ENCODE measurements around the gene NSF. TPM values are rescaled to one million over a fixed set of nuclear protein-coding genes. Genes with fewer than 3 reads are reported as not detected.

The NSF gene
- total RNA-seq, 1 experiment from 2014 or later: 24.2 TPM

DNA sequence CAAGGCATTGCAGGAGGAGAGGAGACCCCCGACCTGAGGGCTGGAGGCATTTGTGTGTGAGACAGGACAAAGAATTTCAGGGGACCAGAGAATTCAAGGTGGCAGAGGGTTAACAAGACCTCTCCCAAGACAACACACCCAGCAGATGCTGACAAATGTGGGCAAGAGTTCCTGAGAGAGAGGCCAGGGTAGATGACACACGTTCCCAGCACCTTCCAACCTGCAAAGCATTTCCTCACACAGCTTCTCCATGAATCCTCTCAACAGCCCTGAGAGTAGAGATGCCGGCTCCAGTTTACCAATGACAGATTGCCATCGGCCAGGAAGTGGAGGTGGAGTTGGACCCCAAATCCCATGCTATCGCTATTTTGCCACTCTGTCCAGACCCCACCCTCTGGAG, 203.1 kb downstream of the NSF start:
- DNase-seq (ENCODE audit: extremely low read depth, low read depth): no peak

DNA sequence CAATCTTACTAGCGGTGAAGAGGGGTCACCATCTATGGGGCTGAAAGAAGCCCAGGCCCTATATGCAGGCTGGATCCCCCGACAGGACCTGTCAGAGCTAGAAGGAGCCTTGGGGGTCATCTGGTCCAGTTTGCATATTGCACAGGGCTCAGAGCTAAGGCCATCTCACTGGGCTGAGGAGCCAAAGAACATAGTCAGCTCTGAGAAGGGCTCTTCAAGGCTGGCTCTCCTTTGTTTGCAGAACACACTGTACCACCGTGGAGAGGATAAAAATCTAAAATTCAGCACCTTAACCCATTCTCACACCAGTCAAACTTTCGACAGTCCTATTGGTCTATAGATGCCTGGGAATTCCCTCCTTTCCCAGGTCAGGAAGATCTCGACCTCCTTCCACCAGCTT, 203.8 kb downstream of the NSF start:
- DNase-seq (ENCODE audit: extremely low read depth, low read depth): no peak

DNA sequence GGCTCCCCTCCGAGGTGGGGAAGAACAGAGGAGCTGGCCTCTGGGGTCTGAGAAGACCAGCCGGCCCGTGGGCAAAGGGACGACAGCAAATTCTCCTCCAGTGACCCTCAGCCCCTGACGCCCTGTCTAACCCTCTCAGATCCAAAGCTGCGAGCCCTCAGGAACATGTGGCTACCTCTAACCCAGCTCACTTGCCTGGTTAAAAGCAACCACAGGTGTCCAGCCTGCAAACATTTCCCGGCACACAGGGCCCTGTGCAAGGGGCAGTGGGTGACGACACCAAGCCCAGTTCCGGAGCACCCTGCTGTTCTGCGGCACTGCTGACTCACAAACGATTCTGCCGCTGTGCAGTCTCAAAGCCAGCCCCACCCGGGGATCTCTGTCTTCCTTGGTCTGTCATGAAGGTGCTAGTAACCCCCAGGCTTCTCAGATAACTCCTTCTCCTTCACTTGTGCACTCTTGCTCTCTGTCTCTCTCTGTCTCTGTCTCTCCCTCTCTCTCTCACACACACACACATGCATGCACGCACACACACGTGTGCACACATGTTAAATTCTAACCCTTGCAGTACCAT, 205.0 kb downstream of the NSF start:
- peak; percentile 76 for DNase-seq (ENCODE audit: extremely low read depth, low read depth)

DNA sequence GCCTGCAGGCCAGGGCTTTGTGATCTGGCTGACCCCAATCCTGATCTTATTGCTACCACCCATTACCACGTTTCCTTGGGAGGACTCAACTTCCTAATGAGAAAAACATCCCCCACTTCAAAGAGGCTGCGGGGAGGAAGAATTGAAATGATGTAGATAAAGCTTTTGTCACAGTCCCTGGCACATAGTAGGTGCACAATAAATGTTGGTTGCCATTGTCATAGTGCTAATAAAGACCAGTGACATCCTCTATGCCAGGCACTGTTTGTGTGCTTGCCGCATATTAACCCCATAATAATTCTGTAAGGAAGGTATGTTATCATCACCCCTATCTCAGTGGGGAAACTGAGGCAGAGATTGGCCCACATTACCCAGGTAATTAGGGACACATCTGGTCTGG, 205.6 kb downstream of the NSF start:
- no peak for DNase-seq (ENCODE audit: extremely low read depth, low read depth)

DNA sequence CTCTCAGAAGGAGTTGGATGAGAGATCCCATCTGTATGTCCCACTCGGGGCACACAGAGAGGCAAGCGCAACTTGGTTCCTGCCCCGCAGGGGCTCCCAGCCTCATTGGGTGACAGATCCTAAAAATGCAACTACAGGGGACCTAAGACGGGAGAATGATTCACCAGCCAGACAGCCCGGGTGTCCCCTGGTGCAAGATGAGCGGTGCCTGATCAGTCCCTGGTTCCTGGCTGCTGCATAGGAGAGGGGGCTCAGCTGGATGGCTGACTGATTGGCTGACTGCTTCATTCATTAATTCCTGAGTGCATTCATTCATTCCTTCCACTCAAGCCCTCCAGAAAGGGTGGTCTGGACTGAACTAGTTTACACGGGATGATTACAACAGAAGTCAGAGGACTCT, 206.1 kb downstream of the NSF start:
- no peak for DNase-seq (ENCODE audit: extremely low read depth, low read depth)

DNA sequence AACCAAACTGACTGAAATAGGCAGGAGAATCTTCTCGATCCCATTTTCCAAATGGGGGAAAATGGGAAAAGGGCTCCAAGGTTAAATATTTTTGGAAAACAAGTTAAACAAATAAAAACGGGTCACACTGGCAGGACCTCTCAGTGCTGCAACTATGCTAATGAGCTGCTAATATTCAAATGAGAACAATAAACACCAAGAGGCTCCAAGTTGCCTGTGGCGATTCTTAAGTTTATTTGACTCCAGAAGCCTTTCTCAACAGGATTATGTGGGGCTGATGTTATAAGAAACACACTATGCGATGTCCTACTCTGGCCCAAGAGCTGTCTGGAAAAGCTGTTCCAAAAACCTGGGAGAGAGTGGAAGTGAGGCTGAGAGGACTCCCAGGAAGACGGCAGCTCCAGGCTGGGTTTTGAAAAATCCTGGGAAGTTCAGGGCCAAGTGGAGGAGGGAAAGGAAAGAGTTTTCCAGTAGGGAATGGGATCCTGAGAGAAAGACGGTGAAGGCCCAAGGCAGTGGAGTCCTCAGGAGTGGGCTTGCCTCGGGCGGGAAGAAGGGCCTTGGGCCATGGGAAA, 206.6 kb downstream of the NSF start:
- DNase-seq (ENCODE audit: extremely low read depth, low read depth): no peak

DNA sequence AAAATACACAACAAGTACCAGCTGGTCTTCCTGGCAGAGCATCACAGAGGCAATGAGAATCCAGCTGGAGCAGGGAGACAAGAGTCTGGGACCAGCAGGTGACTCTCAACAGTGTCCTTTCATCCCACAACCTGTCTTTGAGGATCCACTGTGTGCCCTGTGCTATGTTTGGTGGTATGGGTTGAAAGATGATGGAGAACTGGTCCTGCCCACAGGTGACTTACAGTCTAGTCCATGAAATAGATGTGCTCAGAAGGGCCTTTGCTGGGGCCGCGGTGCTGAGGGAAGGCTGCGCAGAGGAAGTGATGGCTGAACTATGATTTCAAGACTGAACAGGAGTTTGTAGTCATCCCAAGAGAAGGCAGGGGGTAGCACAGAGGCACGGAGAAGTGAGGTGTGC, 210.1 kb downstream of the NSF start:
- no peak for DNase-seq (ENCODE audit: extremely low read depth, low read depth)

DNA sequence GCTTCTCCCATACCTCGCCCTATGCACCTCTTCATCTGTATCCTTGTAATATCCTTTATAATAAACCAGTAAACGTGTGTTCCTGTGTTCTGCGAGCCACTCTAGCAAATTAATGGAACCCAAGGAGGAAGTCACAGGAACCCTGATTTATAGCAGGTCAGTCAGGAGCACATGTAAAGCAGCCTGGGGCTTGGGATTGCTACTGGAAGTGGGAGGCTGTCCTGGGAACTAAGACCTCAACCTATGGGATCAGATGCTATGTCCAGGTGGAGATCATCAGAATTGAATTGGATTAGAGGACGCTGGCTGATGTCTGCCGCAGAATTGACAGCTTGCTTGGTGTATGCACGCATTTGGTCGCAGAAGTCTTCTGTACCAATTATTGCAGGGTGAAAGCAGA, 212.3 kb downstream of the NSF start:
- no peak for DNase-seq (ENCODE audit: extremely low read depth, low read depth)

DNA sequence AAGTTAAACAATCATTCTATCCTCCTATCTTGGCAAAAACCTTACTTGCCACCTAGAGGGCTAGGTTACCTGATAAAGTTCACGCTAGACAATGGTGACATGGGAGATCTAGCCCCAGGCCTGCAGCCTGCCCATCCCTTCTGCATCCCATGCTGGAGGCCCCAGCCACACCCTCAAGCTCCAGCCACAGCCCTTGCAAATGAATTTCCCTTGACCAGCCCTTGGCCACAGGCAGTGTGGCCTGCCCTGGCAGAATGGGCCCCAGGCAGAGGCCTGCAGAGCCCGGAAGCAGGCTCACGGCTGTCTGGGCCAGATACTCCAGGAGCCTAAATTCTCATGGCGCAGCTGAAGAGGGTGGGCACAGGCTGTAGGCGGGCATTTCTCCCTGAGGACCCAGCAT, 213.1 kb downstream of the NSF start:
- DNase-seq (ENCODE audit: extremely low read depth, low read depth): no peak

DNA sequence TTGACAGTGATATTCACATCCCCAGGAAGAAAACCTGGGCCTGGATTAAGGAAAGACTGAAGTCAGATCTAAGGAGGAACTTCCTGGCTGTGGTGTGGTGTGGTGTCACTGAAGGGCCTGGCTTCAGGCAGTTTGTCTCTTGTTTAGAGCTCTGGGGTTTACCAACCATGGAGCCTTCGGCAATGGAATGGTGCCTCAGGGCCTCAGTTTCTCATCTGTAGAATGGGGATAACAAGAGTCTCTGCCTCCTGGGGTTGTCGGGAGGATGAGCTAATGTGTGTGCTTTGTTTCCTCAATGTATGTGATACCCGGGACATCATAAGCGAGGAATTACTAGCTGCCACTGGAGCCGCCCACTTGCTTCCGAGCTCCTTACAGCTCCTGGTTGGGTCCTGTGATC, 215.3 kb downstream of the NSF start:
- no peak for DNase-seq (ENCODE audit: extremely low read depth, low read depth)

Other genes with a start within 250 kb of the NSF start
- 5.9 and 9.8 TPM in 2 replicates for gene ARL17B, start 228.9 kb upstream of the NSF start, total RNA-seq (2014; rRNA removed; shearing (Covaris generic))
- 4.0 and 4.1 TPM in 2 replicates for gene LRRC37A2, start 78.2 kb upstream of the NSF start, total RNA-seq (2014; rRNA removed; shearing (Covaris generic))
- 5.6 and 9.7 TPM in 2 replicates for gene ARL17A, start 11.0 kb upstream of the NSF start, total RNA-seq (2014; rRNA removed; shearing (Covaris generic))
- 5.8 and 7.0 TPM in 2 replicates for gene WNT3, start 228.0 kb downstream of the NSF start, total RNA-seq (2014; rRNA removed; shearing (Covaris generic))